GM21360 (cell line): ENCODE data around the gene KIF21A.
"Not testable (repeated sequence)": the region's sequence is repeated elsewhere in the genome, so short reads cannot be mapped to it uniquely, and the experiment has no call there.

Source experiments
- ATAC-seq: cut with Tn5 transposase; IDR thresholded peaks from one replicate; pipeline ENCODE4 v1.9.1; 2021; ENCODE audit warnings: mild to moderate bottlenecking, moderate library complexity; ENCODE audit not compliant: unreplicated experiment

KIF21A gene

GRCh38 chr12:39443081-39443928 is at the start of gene KIF21A:
KIF21A (minus strand) TSS chr12:39443120; CDS start chr12:39442970, 150 bp downstream.
- peak; percentile 94 for ATAC-seq

GRCh38 chr12:39490500-39491282 is 47.8 kb upstream of the KIF21A start:
- no peak for ATAC-seq

- no peak for ATAC-seq
Observed at GRCh38 chr12:39483597-39483996, 40.7 kb upstream of the KIF21A start.

- ATAC-seq = no peak
Observed at GRCh38 chr12:39483042-39483441, 40.1 kb upstream of the KIF21A start.

- ATAC-seq = no peak
Observed at GRCh38 chr12:39476894-39477293, 34.0 kb upstream of the KIF21A start.

GRCh38 chr12:39476121-39476520 is 33.2 kb upstream of the KIF21A start:
- ATAC-seq = no peak

GRCh38 chr12:39475136-39475535 is 32.2 kb upstream of the KIF21A start:
- ATAC-seq = not testable (repeated sequence)

GRCh38 chr12:39467432-39467870 is 24.5 kb upstream of the KIF21A start:
- ATAC-seq = peak; percentile 87

- no peak for ATAC-seq
Observed at GRCh38 chr12:39464976-39465695, 22.2 kb upstream of the KIF21A start.

GRCh38 chr12:39461059-39461458 is 18.1 kb upstream of the KIF21A start:
- ATAC-seq = no peak

GRCh38 chr12:39459027-39459434 is 16.1 kb upstream of the KIF21A start:
- ATAC-seq = no peak

- ATAC-seq = no peak
Observed at GRCh38 chr12:39451977-39452376, 9.1 kb upstream of the KIF21A start.

GRCh38 chr12:39448038-39448437 is 5.1 kb upstream of the KIF21A start:
- no peak for ATAC-seq

- no peak for ATAC-seq
Observed at GRCh38 chr12:39443929-39444209, 949 bp upstream of the KIF21A start.

- ATAC-seq = no peak
Observed at GRCh38 chr12:39442831-39443080, 164 bp downstream of the KIF21A start.

- ATAC-seq = peak; percentile 32
Observed at GRCh38 chr12:39441963-39442830, 723 bp downstream of the KIF21A start.

GRCh38 chr12:39441189-39441962 is 1.5 kb downstream of the KIF21A start:
- no peak for ATAC-seq

- ATAC-seq = no peak
Observed at GRCh38 chr12:39440781-39441180, 2.1 kb downstream of the KIF21A start.

- ATAC-seq = no peak
Observed at GRCh38 chr12:39440101-39440500, 2.8 kb downstream of the KIF21A start.

GRCh38 chr12:39435531-39435930 is 7.4 kb downstream of the KIF21A start:
- ATAC-seq = no peak
